Ishikawa (cell line): ENCODE results near the gene ZBTB7C.
A peak's percentile ranks its signal among the peaks of the same experiment; 100 is the strongest.

Source experiments
- CEBPB ChIP-seq: IDR thresholded peaks from 2 replicates; pipeline ENCODE4 v1.6.1; 2012
- CREB1 ChIP-seq: IDR thresholded peaks from 2 replicates; pipeline ENCODE4 v1.6.1; 2012; ENCODE audit warnings: low read depth
- EGR1 ChIP-seq: IDR thresholded peaks from 2 replicates; pipeline ENCODE4 v1.6.1; 2012
- EP300 ChIP-seq: IDR thresholded peaks from 2 replicates; pipeline ENCODE4 v1.6.1; 2012; ENCODE audit warnings: borderline replicate concordance
- FOXM1 ChIP-seq: IDR thresholded peaks from 2 replicates; pipeline ENCODE4 v1.6.1; 2012; ENCODE audit warnings: low read depth, borderline replicate concordance
- NFIC ChIP-seq: IDR thresholded peaks from 2 replicates; pipeline ENCODE4 v1.6.1; 2012
- RAD21 ChIP-seq: IDR thresholded peaks from 2 replicates; pipeline ENCODE4 v1.6.1; 2012; ENCODE audit warnings: low read depth
- TAF1 ChIP-seq: IDR thresholded peaks from 2 replicates; pipeline ENCODE4 v1.6.1; 2012; ENCODE audit warnings: low read depth, mild to moderate bottlenecking
- TCF12 ChIP-seq: IDR thresholded peaks from 2 replicates; pipeline ENCODE4 v1.6.1; 2012; ENCODE audit warnings: low read depth
- TEAD4 ChIP-seq: IDR thresholded peaks from 2 replicates; pipeline ENCODE4 v1.6.1; 2012
- USF1 ChIP-seq: IDR thresholded peaks from 2 replicates; pipeline ENCODE4 v1.6.1; 2012
- YY1 ChIP-seq: IDR thresholded peaks from 2 replicates; pipeline ENCODE4 v1.6.1; 2012; ENCODE audit warnings: low read depth
- ZBTB7A ChIP-seq: IDR thresholded peaks from 2 replicates; pipeline ENCODE4 v1.6.1; 2012; ENCODE audit warnings: low read depth
- TF ChIP-seq, protein P1 (sequence below): IDR thresholded peaks from 2 replicates; pipeline ENCODE4 v1.6.1; 2012; ENCODE audit warnings: low read depth, mild to moderate bottlenecking
- TF ChIP-seq, protein P2 (sequence below): IDR thresholded peaks from 2 replicates; pipeline ENCODE4 v1.6.1; 2012

The ZBTB7C gene

GRCh38 chr18:48226401-48226800 lies 182.8 kb downstream of the ZBTB7C start:
- TF ChIP-seq, protein P1, sequence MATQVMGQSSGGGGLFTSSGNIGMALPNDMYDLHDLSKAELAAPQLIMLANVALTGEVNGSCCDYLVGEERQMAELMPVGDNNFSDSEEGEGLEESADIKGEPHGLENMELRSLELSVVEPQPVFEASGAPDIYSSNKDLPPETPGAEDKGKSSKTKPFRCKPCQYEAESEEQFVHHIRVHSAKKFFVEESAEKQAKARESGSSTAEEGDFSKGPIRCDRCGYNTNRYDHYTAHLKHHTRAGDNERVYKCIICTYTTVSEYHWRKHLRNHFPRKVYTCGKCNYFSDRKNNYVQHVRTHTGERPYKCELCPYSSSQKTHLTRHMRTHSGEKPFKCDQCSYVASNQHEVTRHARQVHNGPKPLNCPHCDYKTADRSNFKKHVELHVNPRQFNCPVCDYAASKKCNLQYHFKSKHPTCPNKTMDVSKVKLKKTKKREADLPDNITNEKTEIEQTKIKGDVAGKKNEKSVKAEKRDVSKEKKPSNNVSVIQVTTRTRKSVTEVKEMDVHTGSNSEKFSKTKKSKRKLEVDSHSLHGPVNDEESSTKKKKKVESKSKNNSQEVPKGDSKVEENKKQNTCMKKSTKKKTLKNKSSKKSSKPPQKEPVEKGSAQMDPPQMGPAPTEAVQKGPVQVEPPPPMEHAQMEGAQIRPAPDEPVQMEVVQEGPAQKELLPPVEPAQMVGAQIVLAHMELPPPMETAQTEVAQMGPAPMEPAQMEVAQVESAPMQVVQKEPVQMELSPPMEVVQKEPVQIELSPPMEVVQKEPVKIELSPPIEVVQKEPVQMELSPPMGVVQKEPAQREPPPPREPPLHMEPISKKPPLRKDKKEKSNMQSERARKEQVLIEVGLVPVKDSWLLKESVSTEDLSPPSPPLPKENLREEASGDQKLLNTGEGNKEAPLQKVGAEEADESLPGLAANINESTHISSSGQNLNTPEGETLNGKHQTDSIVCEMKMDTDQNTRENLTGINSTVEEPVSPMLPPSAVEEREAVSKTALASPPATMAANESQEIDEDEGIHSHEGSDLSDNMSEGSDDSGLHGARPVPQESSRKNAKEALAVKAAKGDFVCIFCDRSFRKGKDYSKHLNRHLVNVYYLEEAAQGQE: no peak
- TF ChIP-seq EGR1 (no peak), USF1 (no peak), TAF1 (no peak), NFIC (no peak), CREB1 (no peak)

GRCh38 chr18:48222118-48222517 lies 187.1 kb downstream of the ZBTB7C start:
- TF ChIP-seq NFIC (peak; percentile 77), USF1 (no peak), TAF1 (no peak), ZBTB7A (no peak), EGR1 (no peak), TEAD4 (no peak), FOXM1 (no peak), TCF12 (no peak), YY1 (no peak), RAD21 (no peak), EP300 (no peak), CREB1 (no peak), CEBPB (peak; percentile 85)
- TF ChIP-seq, protein P1: no peak
- TF ChIP-seq, protein P2, sequence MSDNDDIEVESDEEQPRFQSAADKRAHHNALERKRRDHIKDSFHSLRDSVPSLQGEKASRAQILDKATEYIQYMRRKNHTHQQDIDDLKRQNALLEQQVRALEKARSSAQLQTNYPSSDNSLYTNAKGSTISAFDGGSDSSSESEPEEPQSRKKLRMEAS: no peak

GRCh38 chr18:48219810-48220499 lies 189.2 kb downstream of the ZBTB7C start:
- no peak for TF ChIP-seq FOXM1
- TF ChIP-seq CEBPB: no peak
- TF ChIP-seq EP300: no peak
- no peak for TF ChIP-seq TCF12
- TF ChIP-seq, protein P2: no peak
- TF ChIP-seq, protein P1: no peak
- no peak for TF ChIP-seq CREB1
- no peak for TF ChIP-seq USF1
- no peak for TF ChIP-seq EGR1

DNA sequence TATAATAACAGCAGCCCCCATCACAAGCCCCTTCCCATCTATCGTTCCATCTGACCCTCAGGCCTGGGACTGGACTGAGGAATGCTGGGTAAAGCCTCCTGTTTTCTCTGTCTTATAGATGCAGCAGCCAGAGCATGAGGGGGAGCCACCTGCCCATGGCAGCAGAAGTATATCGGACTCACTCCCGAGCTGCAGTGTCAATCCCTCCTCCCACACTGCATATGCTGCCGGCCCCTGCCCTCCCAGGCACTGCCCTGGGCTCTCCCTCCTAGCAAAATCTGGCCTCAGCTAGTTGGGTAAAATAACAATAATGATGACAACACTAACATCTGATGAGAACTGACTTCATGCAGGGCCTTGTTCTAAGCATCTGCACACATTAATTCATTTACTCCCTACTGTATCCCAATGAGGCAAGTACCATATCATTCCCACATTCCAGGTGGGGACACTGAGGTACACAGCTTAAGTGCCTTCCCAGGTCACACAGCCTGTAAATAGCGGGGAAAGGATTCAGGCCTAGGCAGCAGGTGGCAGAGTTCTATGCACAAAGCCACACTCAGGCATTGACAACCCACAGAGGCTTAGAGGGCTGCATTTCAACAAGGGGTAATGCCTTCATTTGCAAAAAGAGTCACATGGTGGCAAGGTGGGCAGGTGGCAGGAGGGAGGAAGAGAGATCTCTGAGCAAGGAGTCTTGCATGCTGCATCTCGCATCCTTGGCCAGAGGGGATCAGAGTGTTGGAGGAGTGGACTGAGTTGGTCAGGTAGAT lies 190.0 kb downstream of the ZBTB7C start:
- TF ChIP-seq TAF1 (no peak), EP300 (no peak), TCF12 (no peak), CREB1 (no peak), CEBPB (no peak), NFIC (no peak), USF1 (no peak), FOXM1 (no peak), YY1 (no peak)
- TF ChIP-seq, protein P2: no peak
- TF ChIP-seq, protein P1: no peak
